Head of caudate nucleus (tissue), 42 donors: ENCODE data around the gene RFX5.

ENCODE experiments used
- DNase-seq, 42 donors: peaks; one replicate each; pipeline versions ENCODE4 v3.0.0 to v3.0.0-alpha.2; 2020 to 2021; ENCODE audit warnings: mixed read lengths in 7 of 42
- intact Hi-C: fragments of 100-400 bp; cut with DNase I; formaldehyde crosslinking; loops from one replicate; pipeline ENCODE4 v1.15.0; 2022

Gene RFX5

DNA sequence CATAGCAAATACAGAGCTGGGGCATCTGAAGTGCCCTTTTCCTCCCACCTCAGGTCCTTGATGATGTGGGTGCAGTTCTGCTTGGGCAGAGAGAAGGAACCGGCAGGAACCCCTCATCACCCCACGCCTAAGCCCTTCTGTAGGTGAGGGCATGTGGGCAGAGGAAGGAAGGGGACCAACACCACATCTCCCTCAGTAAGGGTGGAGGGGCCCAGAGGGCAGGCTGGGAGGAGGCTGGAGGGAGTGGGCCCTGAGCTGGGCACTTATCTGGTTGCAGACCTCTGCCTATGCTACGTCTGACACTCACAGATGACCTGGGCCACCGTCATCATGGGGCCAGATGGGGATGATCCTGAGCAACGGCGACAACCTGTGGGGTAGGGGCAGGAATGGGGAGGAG lies 54.0 kb downstream of the RFX5 start:
- intact Hi-C loops = loop anchor here (10.0 kb wide), 1 partner anchor 102 kb away; the partner anchor contains the start of gene PSMB4
- DNase-seq = no peak

DNA sequence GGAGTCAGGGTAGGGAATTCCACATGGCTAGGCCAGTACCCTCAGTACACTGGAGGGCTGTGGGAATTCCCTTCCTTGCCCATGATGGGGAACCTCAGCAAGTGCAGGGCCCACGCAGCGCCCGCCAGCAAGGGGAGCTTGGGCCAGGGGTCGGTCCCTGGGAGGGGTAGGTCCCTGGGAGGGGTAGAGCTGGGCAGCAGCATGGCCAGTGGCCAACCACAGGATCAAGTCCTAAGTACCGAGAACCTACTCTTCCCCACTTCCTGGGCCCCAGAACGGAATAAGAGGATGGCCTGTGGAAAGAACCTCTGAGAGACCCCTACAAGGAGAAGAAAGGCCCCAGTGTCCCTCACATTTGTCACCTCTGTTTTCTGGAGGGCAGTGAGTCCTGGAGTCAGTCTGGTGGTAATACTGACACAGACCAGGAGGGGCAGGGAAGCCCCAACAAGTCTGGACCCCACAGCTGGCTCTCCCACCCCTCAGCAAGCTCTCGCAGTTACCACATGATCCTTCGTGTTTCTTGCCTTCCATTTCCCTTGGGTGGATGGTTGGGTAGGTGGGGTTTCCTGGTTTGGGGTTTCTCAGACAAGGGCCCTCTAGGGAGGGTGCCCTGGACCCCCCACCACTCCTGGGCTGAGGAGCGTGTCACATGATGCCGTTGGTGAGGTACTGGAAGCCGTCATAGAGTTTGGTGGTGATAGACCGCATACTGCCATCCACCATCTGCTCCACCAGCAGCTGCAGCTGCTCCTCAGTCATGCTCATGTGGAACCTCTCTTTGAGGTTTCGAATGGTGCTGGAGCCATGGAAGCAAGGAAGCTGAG lies 54.6 kb downstream of the RFX5 start:
- intact Hi-C loops = loop anchor here (10.0 kb wide), 1 partner anchor 102 kb away; the partner anchor contains the start of gene PSMB4
- no peak for DNase-seq

DNA sequence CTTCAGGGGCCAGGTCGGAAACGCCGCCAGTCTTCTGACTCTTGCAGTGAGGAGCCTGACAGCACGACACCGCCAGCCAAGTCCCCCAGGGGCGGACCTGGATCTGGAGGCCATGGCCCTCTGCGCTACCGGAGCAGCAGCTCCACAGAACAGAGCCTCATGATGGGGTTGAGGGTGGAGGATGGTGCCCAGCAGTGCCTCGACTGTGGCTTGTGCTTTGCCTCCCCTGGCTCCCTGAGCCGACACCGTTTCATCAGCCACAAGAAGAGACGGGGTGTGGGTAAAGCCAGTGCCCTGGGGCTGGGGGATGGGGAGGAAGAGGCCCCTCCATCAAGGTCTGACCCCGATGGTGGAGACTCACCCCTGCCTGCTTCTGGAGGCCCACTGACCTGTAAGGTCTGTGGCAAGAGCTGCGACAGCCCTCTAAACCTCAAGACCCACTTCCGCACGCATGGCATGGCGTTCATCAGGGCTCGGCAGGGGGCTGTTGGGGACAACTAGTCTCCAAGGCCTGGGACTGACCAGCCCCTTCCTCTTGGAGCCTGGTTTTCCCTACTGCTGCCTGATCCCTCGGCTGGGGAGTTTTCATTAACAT lies 56.2 kb downstream of the RFX5 start:
- intact Hi-C loops = loop anchor here (10.0 kb wide), 1 partner anchor 104 kb away; the partner anchor contains the start of gene PSMB4
- no peak for DNase-seq
